C4-2B (cell line): ENCODE measurements around the gene OAT.

Source experiments
- ZFX ChIP-seq: fragments of 450-650 bp; IDR thresholded peaks from 2 replicates; pipeline ENCODE4 v1.6.1; 2017
- TF ChIP-seq, protein P1 (sequence below): fragments of 450-650 bp; conservative IDR thresholded peaks from 2 replicates; pipeline ENCODE4 v1.5.1; 2017; ENCODE audit warnings: mild to moderate bottlenecking

- TF ChIP-seq, protein P1, sequence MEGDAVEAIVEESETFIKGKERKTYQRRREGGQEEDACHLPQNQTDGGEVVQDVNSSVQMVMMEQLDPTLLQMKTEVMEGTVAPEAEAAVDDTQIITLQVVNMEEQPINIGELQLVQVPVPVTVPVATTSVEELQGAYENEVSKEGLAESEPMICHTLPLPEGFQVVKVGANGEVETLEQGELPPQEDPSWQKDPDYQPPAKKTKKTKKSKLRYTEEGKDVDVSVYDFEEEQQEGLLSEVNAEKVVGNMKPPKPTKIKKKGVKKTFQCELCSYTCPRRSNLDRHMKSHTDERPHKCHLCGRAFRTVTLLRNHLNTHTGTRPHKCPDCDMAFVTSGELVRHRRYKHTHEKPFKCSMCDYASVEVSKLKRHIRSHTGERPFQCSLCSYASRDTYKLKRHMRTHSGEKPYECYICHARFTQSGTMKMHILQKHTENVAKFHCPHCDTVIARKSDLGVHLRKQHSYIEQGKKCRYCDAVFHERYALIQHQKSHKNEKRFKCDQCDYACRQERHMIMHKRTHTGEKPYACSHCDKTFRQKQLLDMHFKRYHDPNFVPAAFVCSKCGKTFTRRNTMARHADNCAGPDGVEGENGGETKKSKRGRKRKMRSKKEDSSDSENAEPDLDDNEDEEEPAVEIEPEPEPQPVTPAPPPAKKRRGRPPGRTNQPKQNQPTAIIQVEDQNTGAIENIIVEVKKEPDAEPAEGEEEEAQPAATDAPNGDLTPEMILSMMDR, result no peak
- no peak for TF ChIP-seq ZFX
These were observed 29.2 kb upstream of the OAT start for GRCh38 chr10:124447751-124448466.
